ENCODE measurements around the gene TTC16.

DNA sequence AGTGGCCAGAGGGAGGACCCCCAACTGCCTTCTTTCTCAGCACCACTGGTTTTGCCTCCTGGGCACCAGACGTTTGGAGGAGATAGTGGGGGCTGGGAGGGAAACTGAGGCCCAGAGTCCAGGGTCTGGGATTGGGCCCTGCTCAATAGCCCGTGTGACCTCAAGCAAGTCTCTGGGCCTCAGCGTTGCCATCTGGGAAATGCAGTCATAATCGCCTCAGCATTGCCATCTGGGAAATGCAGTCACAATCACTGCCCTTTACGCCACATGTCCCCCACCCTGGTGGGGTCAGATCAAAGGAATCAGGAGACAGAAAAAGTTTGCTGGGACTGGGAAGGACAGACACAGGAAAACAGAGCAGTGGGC is 61.0 kb downstream of the TTC16 start:
- TF ChIP-seq, protein P1, sequence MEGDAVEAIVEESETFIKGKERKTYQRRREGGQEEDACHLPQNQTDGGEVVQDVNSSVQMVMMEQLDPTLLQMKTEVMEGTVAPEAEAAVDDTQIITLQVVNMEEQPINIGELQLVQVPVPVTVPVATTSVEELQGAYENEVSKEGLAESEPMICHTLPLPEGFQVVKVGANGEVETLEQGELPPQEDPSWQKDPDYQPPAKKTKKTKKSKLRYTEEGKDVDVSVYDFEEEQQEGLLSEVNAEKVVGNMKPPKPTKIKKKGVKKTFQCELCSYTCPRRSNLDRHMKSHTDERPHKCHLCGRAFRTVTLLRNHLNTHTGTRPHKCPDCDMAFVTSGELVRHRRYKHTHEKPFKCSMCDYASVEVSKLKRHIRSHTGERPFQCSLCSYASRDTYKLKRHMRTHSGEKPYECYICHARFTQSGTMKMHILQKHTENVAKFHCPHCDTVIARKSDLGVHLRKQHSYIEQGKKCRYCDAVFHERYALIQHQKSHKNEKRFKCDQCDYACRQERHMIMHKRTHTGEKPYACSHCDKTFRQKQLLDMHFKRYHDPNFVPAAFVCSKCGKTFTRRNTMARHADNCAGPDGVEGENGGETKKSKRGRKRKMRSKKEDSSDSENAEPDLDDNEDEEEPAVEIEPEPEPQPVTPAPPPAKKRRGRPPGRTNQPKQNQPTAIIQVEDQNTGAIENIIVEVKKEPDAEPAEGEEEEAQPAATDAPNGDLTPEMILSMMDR (IDR thresholded peaks at IDR 0.05), result no peak
- TF ChIP-seq POLR2A (IDR thresholded peaks at IDR 0.05), result no peak
